ENCODE results near the gene TMPRSS2.

Gene TMPRSS2

GRCh38 chr21:41482980-41483379 lies 25.0 kb downstream of the TMPRSS2 start:
- no peak for DNase-seq (ENCODE audit: low read depth in 2 of 2, low spot score in 1 of 2)

GRCh38 chr21:41482301-41482700 lies 25.7 kb downstream of the TMPRSS2 start:
- no peak for DNase-seq (ENCODE audit: low read depth in 2 of 2, low spot score in 1 of 2)

GRCh38 chr21:41481191-41481590 lies 26.8 kb downstream of the TMPRSS2 start:
- no peak for DNase-seq (ENCODE audit: low read depth in 2 of 2, low spot score in 1 of 2)

DNA sequence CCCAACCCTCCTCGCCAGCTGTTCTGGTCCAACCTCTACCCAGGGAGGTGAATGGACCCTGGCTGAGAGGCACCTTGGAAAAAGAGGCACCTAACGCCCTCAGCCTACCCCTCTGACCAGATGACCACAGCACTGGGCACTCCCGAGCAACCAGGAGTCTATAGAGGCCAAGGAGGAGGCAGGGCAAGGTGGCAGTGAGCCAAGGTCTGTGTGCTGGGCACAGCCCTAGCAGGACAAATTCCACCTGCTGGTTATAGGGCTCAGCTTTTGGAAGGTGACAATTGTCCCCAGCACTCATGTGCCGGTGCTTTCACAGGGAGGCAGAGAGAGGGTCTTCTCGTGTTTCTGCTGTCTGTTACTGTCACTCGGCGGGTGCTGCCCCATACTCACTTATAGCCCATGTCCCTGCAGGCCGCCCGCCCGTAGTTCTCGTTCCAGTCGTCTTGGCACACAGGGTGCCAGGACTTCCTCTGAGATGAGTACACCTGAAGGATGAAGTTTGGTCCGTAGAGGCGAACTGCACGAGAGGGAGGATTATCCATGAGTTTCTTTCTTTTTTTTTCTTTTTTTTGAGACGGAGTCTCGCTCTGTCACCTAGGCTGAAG lies 27.8 kb downstream of the TMPRSS2 start:
- DNase-seq (ENCODE audit: low read depth in 2 of 2, low spot score in 1 of 2), result no peak

- no peak for DNase-seq (ENCODE audit: low read depth in 2 of 2, low spot score in 1 of 2)
Observed at GRCh38 chr21:41479686-41480085, 28.3 kb downstream of the TMPRSS2 start.

GRCh38 chr21:41478319-41479177 lies 29.4 kb downstream of the TMPRSS2 start:
- no peak for DNase-seq (ENCODE audit: low read depth in 2 of 2, low spot score in 1 of 2)

GRCh38 chr21:41477641-41478318 lies 30.2 kb downstream of the TMPRSS2 start:
- no peak for DNase-seq (ENCODE audit: low read depth in 2 of 2, low spot score in 1 of 2)

GRCh38 chr21:41475714-41476420 lies 32.1 kb downstream of the TMPRSS2 start:
- no peak for DNase-seq (ENCODE audit: low read depth in 2 of 2, low spot score in 1 of 2)

DNA sequence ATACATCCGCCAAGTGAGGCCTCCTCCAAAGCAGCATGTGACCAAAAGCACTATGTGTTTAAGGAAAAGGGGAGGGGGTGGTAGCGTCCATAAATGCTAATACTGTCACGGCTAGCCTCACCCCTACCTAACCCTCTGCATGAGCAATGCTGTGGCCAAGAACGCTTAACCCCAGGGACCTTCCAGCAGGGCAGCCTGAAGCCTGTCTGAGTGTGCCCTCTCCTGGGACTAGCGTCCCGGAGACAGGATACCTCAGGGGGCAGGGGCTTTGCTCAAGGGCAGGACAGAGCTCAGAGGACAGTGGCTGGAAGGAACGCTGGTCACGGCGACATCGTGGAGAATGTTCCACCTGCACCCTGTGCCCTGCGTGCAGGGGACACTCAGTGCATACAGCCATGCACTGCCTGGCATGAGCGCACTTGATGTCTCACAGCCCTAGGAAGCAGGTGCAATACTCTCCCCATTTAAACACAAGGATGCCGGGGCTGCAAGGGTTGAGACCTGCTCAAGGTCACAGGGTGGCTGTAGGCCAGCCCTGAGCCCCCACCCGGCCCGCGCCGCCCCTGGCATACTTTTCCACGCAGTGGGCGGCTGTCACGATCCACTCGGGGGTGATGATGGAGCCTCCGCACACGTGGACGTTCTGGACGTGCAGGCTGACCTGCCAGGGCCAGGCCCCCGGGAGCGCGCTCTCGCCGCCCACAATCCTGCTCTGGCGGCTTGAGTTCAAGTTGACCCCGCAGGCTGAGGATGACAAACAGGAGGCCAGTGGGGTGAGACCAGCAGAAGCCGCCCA lies 35.0 kb downstream of the TMPRSS2 start:
- no peak for DNase-seq (ENCODE audit: low read depth in 2 of 2, low spot score in 1 of 2)

DNA sequence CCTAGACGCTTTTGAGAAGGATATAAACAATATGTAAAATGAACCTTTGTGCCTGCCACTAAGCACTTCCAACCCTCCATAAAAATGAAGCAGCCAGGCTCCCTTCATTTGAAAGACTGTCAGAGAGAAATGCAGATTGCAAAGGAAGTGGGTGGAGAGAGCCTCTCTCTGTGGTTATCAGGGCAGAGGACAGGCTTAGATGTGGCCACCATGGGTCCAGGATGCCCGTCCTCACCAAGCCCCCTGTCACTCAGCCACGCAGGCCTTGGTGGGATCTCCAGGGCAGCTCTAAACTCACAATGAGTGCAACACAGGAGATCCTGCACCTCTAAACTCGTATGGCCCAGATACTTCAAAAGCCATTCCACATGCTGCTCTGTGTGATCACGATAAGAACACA lies 37.9 kb downstream of the TMPRSS2 start:
- no peak for DNase-seq (ENCODE audit: low read depth in 2 of 2, low spot score in 1 of 2)

DNA sequence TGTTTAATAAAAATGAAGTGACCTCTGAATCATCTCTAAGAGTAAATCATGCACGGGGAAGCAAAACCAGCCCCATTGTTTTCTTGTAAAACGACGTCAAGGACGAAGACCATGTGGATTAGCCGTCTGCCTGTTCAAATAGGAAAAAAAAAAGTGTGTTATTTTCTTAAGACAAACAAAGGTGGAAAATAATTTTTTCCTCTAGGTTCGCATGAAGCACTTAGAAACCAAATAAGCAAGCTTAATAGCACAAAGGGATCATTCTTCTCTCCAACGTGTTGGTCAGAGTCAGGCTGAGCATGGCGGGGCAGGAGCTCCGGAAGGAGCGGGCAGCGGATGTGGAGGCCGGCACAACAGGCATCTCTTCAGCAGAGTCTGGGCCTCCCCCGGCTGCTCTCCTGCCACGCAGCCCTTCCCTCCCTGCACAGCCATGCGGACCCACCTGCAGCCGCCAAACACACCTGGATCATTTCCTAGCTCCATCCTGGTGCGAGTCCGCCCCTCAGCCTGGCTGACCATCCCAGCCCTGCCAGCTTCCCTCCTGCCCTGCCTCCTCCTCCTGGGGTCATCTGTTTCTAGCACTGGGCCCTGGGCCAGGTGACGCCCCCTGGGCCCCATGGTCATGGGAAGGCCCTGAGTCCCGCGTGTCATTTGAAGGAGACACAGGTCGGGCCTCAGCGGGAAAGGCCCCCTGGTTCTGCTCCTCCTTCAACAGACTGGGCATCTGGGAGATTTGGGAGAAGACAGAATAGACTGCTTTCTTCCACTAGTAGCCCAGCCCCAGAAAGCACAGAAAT lies 41.7 kb downstream of the TMPRSS2 start:
- no peak for DNase-seq (ENCODE audit: low read depth in 2 of 2, low spot score in 1 of 2)

DNA sequence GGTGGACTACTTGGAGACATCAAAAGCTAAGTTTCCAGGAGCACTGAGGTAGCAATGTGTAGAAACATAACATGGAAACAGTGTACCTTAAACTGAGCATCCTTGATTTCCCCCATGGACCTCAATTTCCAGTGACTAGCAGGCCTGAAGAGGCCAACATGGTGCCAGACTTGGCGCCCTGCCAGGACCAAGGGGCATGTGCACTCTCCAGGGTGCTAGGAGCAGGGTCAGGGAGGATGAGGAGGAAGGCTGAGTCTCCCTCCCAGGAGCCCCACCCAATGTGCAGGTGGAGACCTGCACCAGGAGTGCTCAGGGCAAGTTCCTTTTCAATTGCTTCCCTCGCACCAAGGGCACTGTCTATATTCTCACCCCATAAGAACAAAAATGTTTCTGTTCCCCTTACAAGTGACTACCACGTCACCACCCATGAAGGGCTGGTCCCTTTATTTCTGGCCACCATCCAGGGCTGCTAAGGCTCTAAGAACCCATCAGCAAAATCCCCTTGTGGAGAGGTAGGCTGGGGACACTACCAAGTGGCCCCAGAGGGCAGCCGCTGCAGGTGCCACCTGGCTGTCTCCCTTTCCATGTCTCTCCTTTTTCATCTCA lies 42.7 kb downstream of the TMPRSS2 start:
- DNase-seq (ENCODE audit: low read depth in 2 of 2, low spot score in 1 of 2), result no peak

DNA sequence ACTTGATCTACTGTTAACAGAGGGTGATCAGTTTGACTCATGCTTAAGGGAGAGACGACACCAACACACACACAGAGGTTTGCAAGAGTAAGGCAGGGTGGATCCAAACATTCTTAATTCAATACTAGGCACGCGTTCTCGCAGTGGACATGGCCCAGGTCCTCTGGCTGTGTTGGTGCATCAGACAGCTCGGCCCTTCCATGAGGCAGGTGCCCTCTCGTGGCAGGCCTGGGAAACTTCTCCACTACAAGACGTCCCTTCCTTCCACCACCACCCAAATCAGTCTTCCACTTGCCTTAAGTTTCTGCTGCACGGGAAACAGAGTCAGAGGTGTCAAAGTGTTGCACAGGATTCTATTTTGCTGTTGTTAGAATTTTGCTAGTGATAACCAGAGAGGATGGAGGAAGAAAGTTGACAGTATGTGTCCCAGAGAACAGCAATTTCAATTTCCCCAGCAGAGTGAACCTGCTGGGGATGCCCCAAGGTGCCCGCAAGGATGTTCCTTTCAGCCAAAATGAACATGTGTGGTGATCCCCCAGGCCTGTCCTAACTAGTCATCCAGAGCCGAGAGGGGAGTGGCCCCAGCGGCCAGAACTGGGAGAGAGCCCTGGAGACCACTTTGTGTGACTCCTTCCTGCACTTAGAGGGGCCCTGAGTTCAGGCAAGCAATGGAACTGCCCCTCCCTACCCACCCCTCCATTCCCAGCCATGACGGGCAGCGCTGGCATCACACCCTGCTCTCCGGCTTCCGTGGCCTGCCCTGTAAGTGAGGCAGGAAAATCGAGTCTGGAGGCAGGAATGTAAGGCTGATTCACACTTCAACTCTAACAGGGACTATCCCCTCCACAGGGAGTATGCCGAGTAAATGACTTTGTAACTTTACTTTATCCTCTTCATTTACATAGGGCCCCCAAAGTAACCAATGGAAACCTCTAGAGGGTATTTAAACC lies 47.1 kb downstream of the TMPRSS2 start:
- DNase-seq (ENCODE audit: low read depth in 2 of 2, low spot score in 1 of 2), result peak; percentile 4 to 40

- DNase-seq (ENCODE audit: low read depth in 2 of 2, low spot score in 1 of 2), result peak in 1 of 2 donors; percentile 12
Observed at GRCh38 chr21:41459884-41460534, 47.9 kb downstream of the TMPRSS2 start.

DNA sequence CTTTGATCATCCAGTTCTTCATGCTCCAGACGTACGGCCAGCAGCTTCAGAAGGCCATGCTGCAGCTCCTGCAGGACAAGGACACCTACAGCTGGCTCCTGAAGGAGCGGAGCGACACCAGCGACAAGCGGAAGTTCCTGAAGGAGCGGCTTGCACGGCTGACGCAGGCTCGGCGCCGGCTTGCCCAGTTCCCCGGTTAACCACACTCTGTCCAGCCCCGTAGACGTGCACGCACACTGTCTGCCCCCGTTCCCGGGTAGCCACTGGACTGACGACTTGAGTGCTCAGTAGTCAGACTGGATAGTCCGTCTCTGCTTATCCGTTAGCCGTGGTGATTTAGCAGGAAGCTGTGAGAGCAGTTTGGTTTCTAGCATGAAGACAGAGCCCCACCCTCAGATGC lies 49.4 kb downstream of the TMPRSS2 start:
- DNase-seq (ENCODE audit: low read depth in 2 of 2, low spot score in 1 of 2), result no peak

- no peak for DNase-seq (ENCODE audit: low read depth in 2 of 2, low spot score in 1 of 2)
Observed at GRCh38 chr21:41458121-41458520, 49.8 kb downstream of the TMPRSS2 start.

- DNase-seq (ENCODE audit: low read depth in 2 of 2, low spot score in 1 of 2), result no peak
Observed at GRCh38 chr21:41453761-41454160, 54.2 kb downstream of the TMPRSS2 start.

GRCh38 chr21:41453198-41453597 lies 54.8 kb downstream of the TMPRSS2 start:
- no peak for DNase-seq (ENCODE audit: low read depth in 2 of 2, low spot score in 1 of 2)

Measured in stimulated activated CD8-positive, alpha-beta memory T cell treated with anti-CD3 and anti-CD28 coated beads, Interleukin-4, amount 100 ng/mL, for 1 hour (primary cell).